Fibroblast of skin of abdomen (primary cell): ENCODE data around the gene OTOG.
"Not testable (repeated sequence)": the region's sequence is repeated elsewhere in the genome, so short reads cannot be mapped to it uniquely, and the experiment has no call there.

Experiments used
- DNase-seq: peaks from one replicate; pipeline ENCODE4 v3.0.0-alpha.2; 2013

OTOG gene

DNA sequence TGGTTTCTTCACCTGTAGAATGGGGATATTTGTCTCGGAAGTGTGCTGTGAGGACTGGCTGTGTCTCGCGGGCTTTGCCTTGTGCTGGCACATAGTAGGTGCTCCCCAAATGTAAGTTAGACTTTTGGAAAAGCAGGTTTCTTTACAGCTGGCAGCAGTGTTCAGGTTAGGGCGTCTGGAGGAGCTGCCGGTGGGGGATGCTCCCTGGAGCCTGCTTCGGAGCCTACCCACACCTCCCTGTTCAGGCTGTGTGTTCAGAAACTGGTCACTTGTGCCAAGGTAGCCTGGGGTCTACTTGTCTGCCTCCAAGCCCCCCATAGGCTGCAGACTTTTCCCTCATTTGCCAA, 60.0 kb downstream of the OTOG start:
- DNase-seq: no peak

DNA sequence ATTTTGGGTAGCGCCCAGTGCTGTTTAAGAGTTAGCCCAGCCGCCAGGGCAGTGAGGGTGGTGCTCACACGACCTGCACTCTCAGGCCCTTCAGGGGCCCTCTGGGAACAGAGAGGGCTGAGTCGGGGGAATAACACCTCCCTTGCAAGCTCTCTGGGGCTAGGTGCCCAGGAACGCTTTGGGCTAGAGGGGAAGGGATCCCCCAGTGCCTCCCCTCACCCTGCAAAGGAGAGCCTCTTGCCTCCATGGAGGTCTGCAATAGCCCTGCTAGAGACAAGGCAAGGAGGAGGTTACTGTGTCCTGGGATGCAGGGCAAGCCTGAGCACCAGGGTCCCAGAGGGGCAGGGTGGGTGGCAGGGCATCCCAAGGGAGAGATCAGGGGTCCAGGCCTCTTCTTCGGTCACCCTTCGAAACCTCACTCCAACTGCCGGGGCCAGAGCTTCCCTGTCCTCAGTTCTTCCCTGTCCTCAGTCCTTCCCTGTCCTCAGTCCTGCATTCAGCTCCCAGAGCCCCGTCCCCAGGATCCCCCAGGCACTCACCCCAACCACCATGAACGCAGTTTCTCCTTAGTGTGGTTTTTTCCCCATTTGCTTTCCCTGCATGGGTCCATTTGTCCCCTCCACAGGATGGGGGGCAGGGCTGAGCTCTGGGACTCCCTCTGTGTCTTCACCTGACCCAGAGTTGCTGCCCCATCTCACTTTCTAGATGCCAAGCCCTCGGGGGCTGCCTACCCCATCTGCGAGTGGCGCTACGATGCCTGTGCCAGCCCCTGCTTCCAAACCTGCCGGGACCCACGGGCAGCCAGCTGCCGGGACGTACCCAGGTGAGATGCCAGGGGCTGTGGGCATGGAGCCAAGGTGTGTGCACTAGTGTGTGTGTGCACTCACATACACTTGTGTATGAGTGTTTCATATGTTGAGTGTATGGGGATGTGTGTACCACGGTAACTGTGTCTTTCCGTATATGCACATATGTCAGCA, 60.8 kb downstream of the OTOG start:
- no peak for DNase-seq

GRCh38 chr11:17608821-17609220, 61.8 kb downstream of the OTOG start:
- no peak for DNase-seq

DNA sequence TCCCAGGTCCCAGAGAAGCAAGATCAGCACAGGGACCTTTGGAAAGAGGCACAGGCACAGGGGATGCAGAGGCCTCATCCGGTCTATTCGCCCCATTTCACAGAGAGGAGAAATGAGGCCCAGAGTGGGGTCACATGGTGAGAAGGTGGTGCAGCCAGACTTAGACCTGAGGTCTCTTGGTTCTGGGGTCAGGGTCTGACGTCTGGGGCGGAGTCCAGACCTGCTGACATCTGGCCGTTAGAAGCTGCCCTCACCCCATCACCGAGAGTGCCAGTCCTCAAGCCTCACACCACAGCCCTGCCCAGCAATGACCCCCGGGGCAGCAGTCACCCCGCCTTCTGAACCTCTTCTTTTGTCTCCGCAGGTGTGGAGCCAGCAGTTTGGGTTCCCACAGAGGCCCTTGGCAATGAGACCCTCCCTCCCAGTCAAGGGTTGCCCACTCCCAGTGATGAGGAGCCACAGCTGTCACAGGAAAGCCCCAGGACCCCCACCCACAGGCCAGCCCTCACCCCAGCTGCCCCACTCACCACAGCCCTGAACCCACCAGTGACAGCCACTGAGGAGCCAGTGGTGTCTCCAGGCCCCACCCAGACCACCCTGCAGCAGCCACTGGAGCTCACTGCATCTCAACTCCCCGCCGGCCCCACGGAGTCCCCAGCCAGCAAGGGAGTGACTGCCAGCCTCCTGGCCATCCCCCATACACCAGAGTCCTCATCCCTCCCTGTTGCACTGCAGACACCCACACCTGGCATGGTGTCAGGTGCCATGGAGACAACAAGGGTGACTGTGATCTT, 62.4 kb downstream of the OTOG start:
- no peak for DNase-seq

- DNase-seq: no peak
Observed at GRCh38 chr11:17610085-17610894, 63.2 kb downstream of the OTOG start.

GRCh38 chr11:17611049-17611448, 64.0 kb downstream of the OTOG start:
- DNase-seq: no peak

DNA sequence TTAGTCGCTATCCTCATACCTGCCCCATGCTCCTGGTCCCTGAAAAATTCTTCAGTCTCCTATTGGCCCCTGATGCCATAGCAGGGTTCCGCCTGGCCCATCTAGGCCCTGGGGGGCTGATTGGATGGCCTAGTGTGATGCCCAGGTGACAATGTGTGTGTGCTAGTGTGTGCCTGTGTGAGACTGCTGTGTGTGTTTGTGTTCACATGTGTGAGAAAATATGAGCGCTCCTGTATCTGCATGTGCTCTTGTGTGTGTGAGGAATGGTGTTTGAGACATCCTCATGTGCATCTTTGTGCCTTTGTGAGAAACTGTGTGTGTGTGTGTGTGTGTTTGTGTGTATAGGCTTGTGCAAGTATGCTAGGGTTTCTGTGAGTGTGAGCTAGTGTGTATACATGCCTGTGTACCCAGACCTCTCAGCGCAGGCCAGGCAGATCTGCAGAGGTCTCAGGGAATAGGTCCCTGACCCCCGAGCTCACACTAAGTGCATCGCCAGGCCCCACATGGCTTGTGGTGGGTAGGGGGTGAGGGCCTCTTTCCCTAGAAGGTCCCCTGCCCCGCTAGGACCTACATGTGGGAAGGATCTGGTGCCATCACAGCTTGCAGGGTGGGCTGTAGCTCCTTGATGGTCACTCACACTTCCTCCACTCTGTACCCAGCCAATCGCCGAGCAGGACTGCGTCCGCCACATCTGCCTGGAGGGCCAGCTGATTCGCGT, 64.6 kb downstream of the OTOG start:
- no peak for DNase-seq

GRCh38 chr11:17612221-17613188, 65.4 kb downstream of the OTOG start:
- no peak for DNase-seq

- no peak for DNase-seq
Observed at GRCh38 chr11:17613428-17613962, 66.4 kb downstream of the OTOG start.

DNA sequence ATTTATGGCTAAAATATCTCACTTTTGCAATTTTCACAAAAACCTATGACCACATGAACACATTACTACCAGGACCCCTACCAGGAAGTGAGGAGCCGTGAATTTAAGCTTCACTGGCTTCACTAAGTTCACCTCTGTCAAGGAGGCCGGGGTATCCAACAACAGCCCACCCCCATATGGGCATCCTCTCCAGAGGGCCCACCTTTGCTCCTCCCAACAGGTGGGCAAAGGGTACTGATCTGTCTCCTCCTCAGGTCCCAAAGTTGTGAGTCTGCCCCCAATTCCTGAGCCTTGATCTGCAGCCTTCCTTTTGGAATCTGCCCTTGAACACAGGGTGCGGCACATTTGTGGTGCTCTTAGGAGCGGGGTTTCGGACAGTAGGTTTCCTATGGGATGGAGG, 66.9 kb downstream of the OTOG start:
- DNase-seq: no peak

DNA sequence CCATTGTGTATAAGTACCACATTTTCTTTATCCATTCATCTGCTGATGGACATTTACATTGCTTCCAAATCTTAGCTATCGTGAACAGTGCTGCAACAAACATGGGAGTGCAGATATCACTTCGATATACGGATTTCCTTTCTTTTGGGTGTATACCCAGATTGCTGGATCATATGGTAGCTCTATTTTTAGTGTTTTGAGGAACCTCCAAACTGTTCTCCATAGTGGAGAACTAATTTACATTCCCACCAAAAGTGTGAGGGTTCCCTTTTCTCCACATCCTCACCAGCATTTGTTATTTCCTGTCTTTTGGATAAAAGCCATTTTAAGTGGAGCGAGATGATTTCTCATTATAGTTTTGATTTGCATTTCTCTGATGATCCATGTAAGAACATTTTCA, 75.7 kb downstream of the OTOG start:
- DNase-seq: not testable (repeated sequence)

GRCh38 chr11:17629113-17629512, 82.1 kb downstream of the OTOG start:
- no peak for DNase-seq

DNA sequence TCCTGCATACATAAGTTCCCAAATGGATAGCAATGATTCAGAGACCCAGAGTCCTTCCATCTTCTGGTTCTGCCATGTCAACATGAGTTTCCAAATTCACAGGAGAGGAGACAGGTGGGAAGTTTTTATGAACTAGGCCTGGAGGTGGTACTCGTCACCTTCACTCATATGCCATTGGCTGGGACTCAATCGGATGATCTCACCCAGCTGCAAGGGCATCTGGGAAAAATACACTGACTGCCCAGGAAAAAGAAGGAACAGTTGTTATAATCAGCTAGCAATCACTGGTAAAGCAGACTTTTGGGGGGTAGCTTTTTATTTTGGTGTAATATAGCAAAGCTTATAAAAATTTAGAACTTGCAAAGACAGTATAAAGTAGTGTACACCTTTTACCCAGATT, 83.9 kb downstream of the OTOG start:
- no peak for DNase-seq

- DNase-seq: no peak
Observed at GRCh38 chr11:17631702-17632365, 84.8 kb downstream of the OTOG start.

DNA sequence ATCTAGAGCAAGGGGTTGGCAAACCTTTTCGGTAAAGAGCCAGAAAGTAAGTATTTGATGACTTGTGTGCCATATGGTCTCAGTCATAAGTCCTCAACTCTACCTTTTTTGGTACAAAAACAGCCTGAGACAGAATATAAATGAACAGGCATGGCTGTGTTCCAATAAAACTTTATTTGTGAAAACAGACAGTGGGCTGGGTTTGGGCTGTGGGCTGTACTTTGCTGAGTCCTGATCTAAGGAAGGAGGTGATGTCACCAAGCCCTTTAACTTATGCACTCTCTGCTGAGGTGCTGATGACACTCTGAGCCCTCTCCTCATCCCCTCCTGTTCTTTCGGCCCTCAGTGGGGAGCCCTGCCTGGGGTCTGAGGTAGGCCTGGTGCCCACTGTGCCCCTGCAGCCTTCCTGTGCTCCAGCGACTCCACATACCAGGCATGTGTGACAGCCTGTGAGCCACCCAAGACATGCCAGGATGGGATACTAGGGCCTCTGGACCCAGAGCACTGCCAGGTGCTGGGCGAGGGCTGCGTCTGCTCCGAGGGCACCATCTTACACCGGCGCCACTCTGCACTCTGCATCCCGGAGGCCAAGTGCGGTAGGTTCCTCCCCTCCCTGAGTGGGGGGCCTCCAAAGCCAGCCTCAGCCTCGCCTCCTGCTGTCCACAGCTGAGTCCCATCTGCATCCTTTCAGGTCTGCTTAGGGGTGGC, 86.4 kb downstream of the OTOG start:
- DNase-seq: no peak

GRCh38 chr11:17633987-17634775, 87.1 kb downstream of the OTOG start:
- DNase-seq: no peak

DNA sequence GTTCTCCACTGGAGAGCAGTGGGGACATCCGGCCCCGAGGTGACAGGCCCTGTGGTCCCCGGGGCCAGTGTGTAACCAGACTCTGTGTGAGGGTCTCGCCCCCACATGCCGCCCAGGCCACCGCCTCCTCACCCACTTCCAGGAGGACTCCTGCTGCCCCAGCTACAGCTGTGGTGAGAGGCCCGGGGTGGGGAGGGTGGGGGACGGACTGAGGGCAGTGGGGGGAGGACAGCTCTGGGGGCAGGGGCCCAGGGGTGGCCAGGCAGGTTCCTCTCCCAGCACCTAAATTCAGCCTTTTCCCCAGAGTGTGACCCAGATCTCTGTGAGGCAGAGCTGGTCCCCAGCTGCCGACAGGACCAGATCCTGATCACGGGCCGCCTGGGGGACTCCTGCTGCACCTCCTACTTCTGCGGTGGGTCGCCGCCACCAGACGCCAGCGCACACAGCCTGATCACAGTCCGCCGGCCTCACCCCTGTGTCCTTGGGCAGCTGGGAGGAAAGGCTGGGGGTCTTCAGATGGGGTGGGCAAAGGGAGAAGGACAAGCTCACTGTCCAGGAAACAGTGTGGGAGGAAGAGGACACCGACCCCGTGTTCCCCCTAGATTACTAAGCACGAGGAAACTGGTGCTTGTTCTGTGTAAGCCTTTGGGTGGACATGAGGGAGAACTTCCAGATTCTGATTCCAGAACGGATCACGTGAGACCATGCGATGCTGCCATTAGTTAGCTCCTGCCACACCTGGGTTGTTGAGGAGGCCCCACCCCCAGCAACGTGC, 87.9 kb downstream of the OTOG start:
- no peak for DNase-seq

- DNase-seq: no peak
Observed at GRCh38 chr11:17635551-17635938, 88.5 kb downstream of the OTOG start.
